ENCODE measurements around the gene SEMA3A.

DNA sequence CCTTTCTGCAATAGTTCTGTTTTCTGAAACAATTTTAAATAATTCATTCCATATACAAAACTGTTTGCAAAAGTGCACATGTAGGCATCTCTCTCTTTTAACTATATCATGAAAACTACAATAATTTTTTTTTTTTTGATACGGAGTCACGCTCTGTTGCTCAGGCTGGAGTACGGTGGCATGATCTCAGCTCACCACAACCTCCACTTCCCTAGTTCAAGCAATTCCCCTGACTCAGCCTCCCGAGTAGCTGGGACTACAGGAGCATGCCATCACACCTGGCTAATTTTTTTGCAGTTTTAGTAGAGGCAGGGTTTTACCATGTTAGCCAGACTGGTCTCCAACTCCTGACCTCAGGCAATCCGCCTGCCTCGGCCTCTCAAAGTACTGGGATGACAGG lies 44.0 kb upstream of the SEMA3A start:
- TF ChIP-seq, protein P1, sequence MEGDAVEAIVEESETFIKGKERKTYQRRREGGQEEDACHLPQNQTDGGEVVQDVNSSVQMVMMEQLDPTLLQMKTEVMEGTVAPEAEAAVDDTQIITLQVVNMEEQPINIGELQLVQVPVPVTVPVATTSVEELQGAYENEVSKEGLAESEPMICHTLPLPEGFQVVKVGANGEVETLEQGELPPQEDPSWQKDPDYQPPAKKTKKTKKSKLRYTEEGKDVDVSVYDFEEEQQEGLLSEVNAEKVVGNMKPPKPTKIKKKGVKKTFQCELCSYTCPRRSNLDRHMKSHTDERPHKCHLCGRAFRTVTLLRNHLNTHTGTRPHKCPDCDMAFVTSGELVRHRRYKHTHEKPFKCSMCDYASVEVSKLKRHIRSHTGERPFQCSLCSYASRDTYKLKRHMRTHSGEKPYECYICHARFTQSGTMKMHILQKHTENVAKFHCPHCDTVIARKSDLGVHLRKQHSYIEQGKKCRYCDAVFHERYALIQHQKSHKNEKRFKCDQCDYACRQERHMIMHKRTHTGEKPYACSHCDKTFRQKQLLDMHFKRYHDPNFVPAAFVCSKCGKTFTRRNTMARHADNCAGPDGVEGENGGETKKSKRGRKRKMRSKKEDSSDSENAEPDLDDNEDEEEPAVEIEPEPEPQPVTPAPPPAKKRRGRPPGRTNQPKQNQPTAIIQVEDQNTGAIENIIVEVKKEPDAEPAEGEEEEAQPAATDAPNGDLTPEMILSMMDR (IDR thresholded peaks at IDR 0.05): no peak
- TF ChIP-seq EZH2 (IDR thresholded peaks at IDR 0.05) (no peak), EZH2phosphoT487 (IDR thresholded peaks at IDR 0.05) (no peak)
